Measurements from ENCODE around the gene CD47. TPM values are rescaled to one million over a fixed set of nuclear protein-coding genes. Genes with fewer than 3 reads are reported as not detected.

Gene CD47
- total RNA-seq, 2 experiments from 2014 or later, result 154 to 157 TPM

GRCh38 chr3:108024146-108024850 lies 66.5 kb downstream of the CD47 start:
- Mint-ChIP-seq H3K27me3 (no peaks in the 10 kb centered on the region), H3K9me3 (peaks cover 3% of the 10 kb centered on the region), H3K36me3 (peaks cover 20% of the 10 kb centered on the region), H3K4me3 (no peak overlapping the region), H3K27ac (no peak overlapping the region), H3K4me1 (peaks cover 6% of the 10 kb centered on the region)
- no peak for ATAC-seq (ENCODE audit: low read depth)
- POLR2A ChIA-PET, result no interaction called here
- no peak for DNase-seq

- H3K4me1 Mint-ChIP-seq, result peaks cover 6% of the 10 kb centered on the region
- DNase-seq (no peak), ATAC-seq (ENCODE audit: low read depth) (no peak)
- H3K36me3 Mint-ChIP-seq, result peaks cover 9% of the 10 kb centered on the region
- POLR2A ChIA-PET, result no interaction called here
- no peak overlapping the region for H3K4me3 Mint-ChIP-seq
- peaks cover 6% of the 10 kb centered on the region for H3K9me3 Mint-ChIP-seq
- no peak overlapping the region for H3K27ac Mint-ChIP-seq
- peaks cover 9% of the 10 kb centered on the region for H3K27me3 Mint-ChIP-seq
These were observed 68.3 kb downstream of the CD47 start for GRCh38 chr3:108022256-108023150.

GRCh38 chr3:108021533-108021932 lies 69.3 kb downstream of the CD47 start:
- no peak for DNase-seq
- no peaks in the 10 kb centered on the region for H3K4me1 Mint-ChIP-seq
- H3K4me3 Mint-ChIP-seq, result no peak overlapping the region
- peaks cover 5% of the 10 kb centered on the region for H3K9me3 Mint-ChIP-seq
- ATAC-seq (ENCODE audit: low read depth), result no peak
- H3K27ac Mint-ChIP-seq, result no peak overlapping the region
- H3K36me3 Mint-ChIP-seq, result peaks cover 2% of the 10 kb centered on the region
- POLR2A ChIA-PET, result no interaction called here
- H3K27me3 Mint-ChIP-seq, result peaks cover 13% of the 10 kb centered on the region

GRCh38 chr3:108021131-108021530 lies 69.7 kb downstream of the CD47 start:
- Mint-ChIP-seq H3K36me3 (peaks cover 2% of the 10 kb centered on the region), H3K9me3 (peaks cover 5% of the 10 kb centered on the region), H3K4me3 (no peak overlapping the region), H3K27ac (no peak overlapping the region), H3K27me3 (peaks cover 13% of the 10 kb centered on the region), H3K4me1 (no peaks in the 10 kb centered on the region)
- ATAC-seq (ENCODE audit: low read depth) (no peak), DNase-seq (no peak)
- POLR2A ChIA-PET, result no interaction called here

GRCh38 chr3:108018552-108018951 lies 72.3 kb downstream of the CD47 start:
- Mint-ChIP-seq H3K27ac (no peak overlapping the region), H3K4me3 (no peak overlapping the region), H3K9me3 (peaks cover 7% of the 10 kb centered on the region), H3K27me3 (peaks cover 13% of the 10 kb centered on the region), H3K36me3 (peaks cover under 1% of the 10 kb centered on the region), H3K4me1 (no peaks in the 10 kb centered on the region)
- ATAC-seq (ENCODE audit: low read depth), result no peak
- no peak for DNase-seq
- POLR2A ChIA-PET, result no interaction called here

- Mint-ChIP-seq H3K27ac (no peak overlapping the region), H3K27me3 (peaks cover 13% of the 10 kb centered on the region), H3K4me3 (no peak overlapping the region), H3K36me3 (no peaks in the 10 kb centered on the region), H3K4me1 (no peaks in the 10 kb centered on the region), H3K9me3 (peaks cover 7% of the 10 kb centered on the region)
- no peak for ATAC-seq (ENCODE audit: low read depth)
- no peak for DNase-seq
- POLR2A ChIA-PET, result interaction anchor here (0.7 kb wide), 1 partner anchor 124 kb away, joined by 6 read pairs; no protein-coding TSS in a partner anchor
These were observed 73.2 kb downstream of the CD47 start for GRCh38 chr3:108017587-108017986.

- H3K36me3 Mint-ChIP-seq, result no peaks in the 10 kb centered on the region
- DNase-seq, result no peak
- peaks cover 3% of the 10 kb centered on the region for H3K4me1 Mint-ChIP-seq
- no peak overlapping the region for H3K4me3 Mint-ChIP-seq
- POLR2A ChIA-PET, result no interaction called here
- peaks cover 7% of the 10 kb centered on the region for H3K9me3 Mint-ChIP-seq
- H3K27ac Mint-ChIP-seq, result no peak overlapping the region
- no peak for ATAC-seq (ENCODE audit: low read depth)
- H3K27me3 Mint-ChIP-seq, result peaks cover 13% of the 10 kb centered on the region
These were observed 75.9 kb downstream of the CD47 start for GRCh38 chr3:108014943-108015342.

GRCh38 chr3:108013141-108014055 lies 77.4 kb downstream of the CD47 start:
- H3K9me3 Mint-ChIP-seq, result peaks cover 7% of the 10 kb centered on the region
- H3K4me1 Mint-ChIP-seq, result peaks cover 3% of the 10 kb centered on the region
- no peak overlapping the region for H3K4me3 Mint-ChIP-seq
- DNase-seq (no peak), ATAC-seq (ENCODE audit: low read depth) (no peak)
- POLR2A ChIA-PET, result no interaction called here
- peaks cover 8% of the 10 kb centered on the region for H3K27me3 Mint-ChIP-seq
- no peaks in the 10 kb centered on the region for H3K36me3 Mint-ChIP-seq
- H3K27ac Mint-ChIP-seq, result no peak overlapping the region

GRCh38 chr3:108012304-108012703 lies 78.5 kb downstream of the CD47 start:
- no peaks in the 10 kb centered on the region for H3K36me3 Mint-ChIP-seq
- peaks cover 3% of the 10 kb centered on the region for H3K4me1 Mint-ChIP-seq
- no peak overlapping the region for H3K27ac Mint-ChIP-seq
- DNase-seq (no peak), ATAC-seq (ENCODE audit: low read depth) (no peak)
- peaks cover 3% of the 10 kb centered on the region for H3K9me3 Mint-ChIP-seq
- no peak overlapping the region for H3K4me3 Mint-ChIP-seq
- POLR2A ChIA-PET, result interaction anchor here (0.6 kb wide), 1 partner anchor 158 kb away, joined by 4 read pairs; no protein-coding TSS in a partner anchor
- peaks cover 3% of the 10 kb centered on the region for H3K27me3 Mint-ChIP-seq

- no peak overlapping the region for H3K27ac Mint-ChIP-seq
- ATAC-seq (ENCODE audit: low read depth) (peak; percentile 45), DNase-seq (no peak)
- H3K36me3 Mint-ChIP-seq, result no peaks in the 10 kb centered on the region
- peaks cover 3% of the 10 kb centered on the region for H3K4me1 Mint-ChIP-seq
- no peak overlapping the region for H3K4me3 Mint-ChIP-seq
- peaks cover under 1% of the 10 kb centered on the region for H3K27me3 Mint-ChIP-seq
- POLR2A ChIA-PET, result interaction anchor here (0.6 kb wide), 1 partner anchor 159 kb away, joined by 4 read pairs; no protein-coding TSS in a partner anchor
- peaks cover 2% of the 10 kb centered on the region for H3K9me3 Mint-ChIP-seq
These were observed 79.2 kb downstream of the CD47 start for GRCh38 chr3:108011616-108012015.

GRCh38 chr3:108008931-108009639 lies 81.7 kb downstream of the CD47 start:
- H3K4me3 Mint-ChIP-seq, result no peak overlapping the region
- no peak for DNase-seq
- ATAC-seq (ENCODE audit: low read depth), result no peak
- H3K27me3 Mint-ChIP-seq, result no peaks in the 10 kb centered on the region
- H3K36me3 Mint-ChIP-seq, result no peaks in the 10 kb centered on the region
- no peaks in the 10 kb centered on the region for H3K9me3 Mint-ChIP-seq
- POLR2A ChIA-PET, result no interaction called here
- no peak overlapping the region for H3K27ac Mint-ChIP-seq
- peaks cover 6% of the 10 kb centered on the region for H3K4me1 Mint-ChIP-seq

- Mint-ChIP-seq H3K9me3 (no peaks in the 10 kb centered on the region), H3K4me1 (peaks cover 6% of the 10 kb centered on the region), H3K27me3 (no peaks in the 10 kb centered on the region), H3K27ac (no peak overlapping the region), H3K4me3 (no peak overlapping the region), H3K36me3 (no peaks in the 10 kb centered on the region)
- DNase-seq, result no peak
- ATAC-seq (ENCODE audit: low read depth), result no peak
- POLR2A ChIA-PET, result no interaction called here
These were observed 82.7 kb downstream of the CD47 start for GRCh38 chr3:108008106-108008505.
